ENCODE data around the gene TMEM204.

TMEM204 gene

DNA sequence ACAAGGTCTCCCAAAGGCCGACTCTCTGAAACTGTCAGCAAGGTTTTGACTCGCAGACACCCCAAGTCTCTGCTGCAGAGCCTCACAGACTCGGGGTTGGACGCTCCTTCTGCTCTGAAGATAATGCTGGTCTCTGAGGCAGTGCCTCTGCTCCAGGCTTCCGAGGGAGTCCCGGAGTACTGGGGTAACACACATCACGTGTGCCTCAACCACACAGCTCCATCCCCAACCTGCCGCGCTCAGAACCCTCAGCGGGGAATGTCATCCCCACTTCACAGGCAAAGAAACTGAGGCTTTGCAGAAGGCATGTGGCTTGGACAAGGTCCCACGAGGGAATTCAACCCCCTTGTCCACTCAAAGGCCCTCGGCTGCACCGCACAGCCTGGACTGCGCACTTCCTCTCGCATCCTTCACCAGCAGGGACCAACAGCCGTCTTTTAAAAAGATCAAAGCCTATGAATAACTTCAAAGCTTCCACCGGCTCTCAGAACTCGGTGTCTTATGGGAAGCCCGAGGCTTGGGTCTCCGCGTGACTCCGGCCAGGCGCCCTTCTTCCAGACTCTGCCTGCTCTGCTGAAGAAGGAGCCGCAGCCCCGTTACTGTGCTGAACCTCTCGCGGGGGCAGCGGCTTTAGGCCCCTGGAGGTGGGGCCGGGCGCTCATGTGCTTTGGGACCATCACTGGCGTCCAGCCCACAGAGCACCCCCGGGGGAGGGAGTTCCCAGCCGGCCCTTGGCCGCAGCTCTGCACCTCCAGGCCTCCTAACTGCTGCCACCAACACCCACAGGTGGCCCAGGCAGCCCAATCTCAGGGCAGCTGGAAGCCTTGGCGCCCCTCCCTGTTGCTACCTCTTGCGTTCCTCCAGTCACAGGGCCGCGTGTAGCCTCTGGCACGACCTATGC lies 2.2 kb downstream of the TMEM204 start:
- peak overlapping the region; percentile 78 for H3K27ac Mint-ChIP-seq
- no peaks in the 10 kb centered on the region for H3K27me3 Mint-ChIP-seq (ENCODE audit: low read depth)
- peak overlapping the region; percentile 99 for H3K4me3 Mint-ChIP-seq
- H3K4me1 Mint-ChIP-seq (ENCODE audit: low read depth) = peaks cover 27% of the 10 kb centered on the region
- DNase-seq (ENCODE audit: low spot score) = peak; percentile 27
- H3K36me3 Mint-ChIP-seq (ENCODE audit: low read depth) = peaks cover 42% of the 10 kb centered on the region
- no peaks in the 10 kb centered on the region for H3K9me3 Mint-ChIP-seq

DNA sequence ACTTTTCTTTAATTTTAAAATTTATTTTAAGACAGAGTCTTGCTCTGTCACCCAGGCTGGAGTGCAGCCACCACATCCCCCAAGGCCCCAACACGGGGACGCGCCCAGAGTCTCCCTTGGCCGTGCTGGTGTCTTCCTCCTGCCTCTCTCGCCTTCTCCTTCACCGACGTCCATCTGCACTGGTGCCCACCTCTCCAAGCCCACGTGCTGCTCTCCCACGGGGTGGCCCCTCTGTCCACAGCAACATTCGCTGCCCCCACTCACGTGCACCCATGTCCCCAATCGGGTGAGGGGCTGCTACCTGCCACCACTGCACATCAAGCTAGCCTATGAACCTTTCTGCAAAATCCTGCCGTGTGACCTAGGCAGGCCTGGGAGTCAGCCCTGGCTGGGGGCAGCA lies 3.1 kb downstream of the TMEM204 start:
- Mint-ChIP-seq H3K36me3 (ENCODE audit: low read depth) (peaks cover 45% of the 10 kb centered on the region), H3K4me1 (ENCODE audit: low read depth) (peaks cover 29% of the 10 kb centered on the region), H3K9me3 (no peaks in the 10 kb centered on the region), H3K27me3 (ENCODE audit: low read depth) (no peaks in the 10 kb centered on the region), H3K27ac (peak overlapping the region; percentile 69), H3K4me3 (peak overlapping the region; percentile 99)
- DNase-seq (ENCODE audit: low spot score) = no peak

DNA sequence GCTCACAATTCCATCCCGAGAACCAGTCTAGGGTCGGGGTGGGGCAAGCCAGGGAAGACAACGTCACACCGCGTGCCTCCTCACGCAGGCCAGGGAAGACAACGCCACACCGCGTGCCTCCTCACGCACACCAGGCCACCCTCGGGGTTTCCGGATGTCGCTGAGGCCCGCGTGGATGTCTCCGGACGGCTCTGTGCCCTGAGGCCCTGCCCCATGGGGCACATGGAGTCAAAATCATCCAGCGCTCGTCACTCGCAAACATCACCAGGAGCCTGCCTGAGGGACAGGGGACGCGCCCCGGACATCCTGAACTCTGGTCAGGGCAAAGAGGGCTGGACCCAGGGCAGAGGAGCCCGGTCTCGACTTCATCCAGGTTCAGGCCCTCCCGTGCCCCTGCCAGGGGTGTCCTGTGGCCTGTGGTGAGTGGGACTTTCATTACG lies 3.7 kb downstream of the TMEM204 start:
- DNase-seq (ENCODE audit: low spot score) = no peak
- Mint-ChIP-seq H3K4me3 (peak overlapping the region; percentile 99), H3K27ac (peak overlapping the region; percentile 69), H3K9me3 (no peaks in the 10 kb centered on the region), H3K36me3 (ENCODE audit: low read depth) (peaks cover 47% of the 10 kb centered on the region), H3K4me1 (ENCODE audit: low read depth) (peaks cover 29% of the 10 kb centered on the region), H3K27me3 (ENCODE audit: low read depth) (no peaks in the 10 kb centered on the region)

DNA sequence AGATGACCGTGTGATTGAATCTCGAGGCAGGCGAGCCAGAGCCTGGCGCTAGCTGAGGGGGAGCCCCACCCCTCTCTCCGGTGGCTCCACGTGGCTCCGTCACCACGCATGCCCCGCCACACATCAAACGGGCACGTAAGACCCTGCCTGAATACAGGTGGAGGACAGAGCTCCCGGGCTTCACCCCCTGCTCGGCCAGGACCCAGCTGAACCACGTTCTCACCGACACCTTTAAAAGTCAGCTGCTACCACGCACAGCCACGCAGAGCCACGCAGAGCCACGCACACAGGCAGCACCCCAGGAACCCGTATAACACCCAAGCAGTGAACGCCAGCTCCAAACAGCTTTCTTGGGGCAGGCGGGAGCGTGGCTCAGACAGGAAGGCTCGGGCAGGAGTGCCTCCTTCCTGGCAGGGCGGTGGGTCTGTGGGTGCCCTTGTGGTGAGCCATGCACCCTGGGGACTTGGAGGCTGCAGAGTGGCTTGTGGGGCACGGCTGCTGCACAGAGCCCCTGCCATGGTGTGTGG lies 4.4 kb downstream of the TMEM204 start:
- no peaks in the 10 kb centered on the region for H3K27me3 Mint-ChIP-seq (ENCODE audit: low read depth)
- peak overlapping the region; percentile 50 for H3K27ac Mint-ChIP-seq
- peaks cover 33% of the 10 kb centered on the region for H3K4me1 Mint-ChIP-seq (ENCODE audit: low read depth)
- H3K9me3 Mint-ChIP-seq = no peaks in the 10 kb centered on the region
- H3K36me3 Mint-ChIP-seq (ENCODE audit: low read depth) = peaks cover 47% of the 10 kb centered on the region
- no peak for DNase-seq (ENCODE audit: low spot score)
- peak overlapping the region; percentile 99 for H3K4me3 Mint-ChIP-seq

DNA sequence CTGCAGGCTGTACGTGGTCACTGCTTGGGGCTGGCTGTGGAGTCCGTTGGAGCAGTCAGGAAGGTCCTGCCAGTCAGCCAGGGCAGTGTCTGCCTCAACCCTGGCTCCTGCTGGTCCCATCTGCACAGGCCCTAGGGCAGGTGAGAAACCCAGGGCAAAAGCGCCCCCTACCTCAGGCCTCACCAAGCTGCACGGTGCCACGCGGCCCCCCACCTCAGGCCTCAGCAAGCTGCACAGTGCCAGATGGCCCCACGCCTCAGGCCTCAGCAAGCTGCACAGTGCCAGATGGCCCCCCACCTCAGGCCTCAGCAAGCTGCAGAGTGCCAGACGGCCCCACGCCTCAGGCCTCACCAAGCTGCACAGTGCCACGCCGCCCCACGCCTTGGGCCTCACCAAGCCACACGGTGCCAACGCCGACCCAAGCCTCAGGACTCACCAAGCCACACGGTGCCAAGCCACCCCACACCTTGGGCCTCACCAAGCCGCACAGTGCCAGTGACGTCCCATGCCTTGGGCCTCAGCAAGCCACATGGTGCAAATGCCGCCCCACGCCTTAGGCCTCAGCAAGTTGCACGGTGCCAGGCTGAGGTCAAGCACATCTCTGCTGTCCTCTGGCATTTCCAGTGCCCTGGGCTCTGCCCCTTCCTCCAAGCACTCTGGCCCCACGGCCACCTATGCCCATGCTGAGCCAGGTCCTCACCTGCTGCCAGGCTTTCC lies 5.5 kb downstream of the TMEM204 start:
- no peak for DNase-seq (ENCODE audit: low spot score)
- Mint-ChIP-seq H3K27ac (no peak overlapping the region), H3K4me1 (ENCODE audit: low read depth) (peaks cover 41% of the 10 kb centered on the region), H3K27me3 (ENCODE audit: low read depth) (no peaks in the 10 kb centered on the region), H3K36me3 (ENCODE audit: low read depth) (peaks cover 52% of the 10 kb centered on the region), H3K9me3 (no peaks in the 10 kb centered on the region), H3K4me3 (no peak overlapping the region)

DNA sequence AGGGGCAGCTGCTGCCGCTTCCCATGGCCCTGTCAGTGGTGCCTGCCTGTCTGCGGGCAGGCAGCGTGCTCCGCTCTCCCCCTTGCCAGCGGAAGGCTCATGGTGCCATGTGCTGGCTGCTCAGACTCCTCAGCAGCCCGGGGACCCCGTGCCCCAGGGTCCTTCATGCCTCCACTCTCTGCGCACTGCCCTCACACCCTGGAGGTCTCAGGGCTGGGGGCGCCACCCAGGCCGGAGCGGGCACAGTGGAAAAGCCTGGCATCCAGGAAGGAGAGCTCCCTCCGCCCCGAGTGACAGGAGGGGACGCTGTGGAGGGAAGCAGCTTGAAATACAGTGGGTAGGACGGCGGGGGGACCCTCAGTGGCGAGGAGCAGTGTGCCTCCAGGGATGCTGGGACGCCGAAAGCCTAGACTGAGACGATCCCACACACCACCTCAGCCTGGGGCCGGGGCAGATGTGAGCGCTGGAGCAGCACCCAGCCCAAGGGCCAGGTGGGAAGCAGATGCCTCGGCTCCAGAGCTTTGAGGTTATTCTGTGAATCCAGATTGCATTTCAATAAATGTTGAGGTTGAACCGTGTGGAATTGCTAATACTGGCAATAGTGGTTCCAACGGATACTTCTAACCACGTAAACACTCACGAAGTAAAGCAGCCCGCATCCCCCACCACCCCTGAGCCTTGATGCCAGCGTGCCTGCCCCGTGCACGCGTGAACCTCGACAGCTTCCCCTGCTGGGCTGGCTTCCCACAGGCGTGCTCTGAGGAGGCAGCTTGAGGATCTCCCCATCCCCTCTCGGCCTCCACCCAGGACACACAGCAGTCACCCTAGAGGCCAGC lies 6.5 kb downstream of the TMEM204 start:
- Mint-ChIP-seq H3K27me3 (ENCODE audit: low read depth) (no peaks in the 10 kb centered on the region), H3K27ac (no peak overlapping the region), H3K4me1 (ENCODE audit: low read depth) (peaks cover 41% of the 10 kb centered on the region)

DNA sequence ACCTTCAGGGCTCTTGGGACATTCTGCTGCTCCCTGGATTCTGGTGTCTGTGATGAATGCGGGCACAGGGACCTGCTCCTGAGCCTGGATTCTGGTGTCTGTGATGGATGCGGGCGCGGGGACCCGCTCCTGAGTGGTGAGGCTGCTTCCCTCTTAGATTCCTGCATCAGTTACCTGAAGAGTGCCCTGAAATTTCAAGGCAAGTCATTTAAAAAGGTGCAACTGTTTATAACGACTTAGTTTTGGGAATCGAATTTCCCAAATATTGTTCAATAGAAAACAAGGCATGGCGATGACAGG lies 7.0 kb downstream of the TMEM204 start:
- no peaks in the 10 kb centered on the region for H3K27me3 Mint-ChIP-seq (ENCODE audit: low read depth)
- peaks cover 43% of the 10 kb centered on the region for H3K4me1 Mint-ChIP-seq (ENCODE audit: low read depth)
- no peak overlapping the region for H3K27ac Mint-ChIP-seq
- DNase-seq (ENCODE audit: low spot score) = no peak
- no peaks in the 10 kb centered on the region for H3K9me3 Mint-ChIP-seq
- H3K4me3 Mint-ChIP-seq = no peak overlapping the region
- peaks cover 47% of the 10 kb centered on the region for H3K36me3 Mint-ChIP-seq (ENCODE audit: low read depth)

More for the DNA sequence above, 6.5 kb downstream of the TMEM204 start:
- Mint-ChIP-seq H3K4me3 (no peak overlapping the region), H3K9me3 (no peaks in the 10 kb centered on the region), H3K36me3 (ENCODE audit: low read depth) (peaks cover 48% of the 10 kb centered on the region)
- DNase-seq (ENCODE audit: low spot score) = no peak

DNA sequence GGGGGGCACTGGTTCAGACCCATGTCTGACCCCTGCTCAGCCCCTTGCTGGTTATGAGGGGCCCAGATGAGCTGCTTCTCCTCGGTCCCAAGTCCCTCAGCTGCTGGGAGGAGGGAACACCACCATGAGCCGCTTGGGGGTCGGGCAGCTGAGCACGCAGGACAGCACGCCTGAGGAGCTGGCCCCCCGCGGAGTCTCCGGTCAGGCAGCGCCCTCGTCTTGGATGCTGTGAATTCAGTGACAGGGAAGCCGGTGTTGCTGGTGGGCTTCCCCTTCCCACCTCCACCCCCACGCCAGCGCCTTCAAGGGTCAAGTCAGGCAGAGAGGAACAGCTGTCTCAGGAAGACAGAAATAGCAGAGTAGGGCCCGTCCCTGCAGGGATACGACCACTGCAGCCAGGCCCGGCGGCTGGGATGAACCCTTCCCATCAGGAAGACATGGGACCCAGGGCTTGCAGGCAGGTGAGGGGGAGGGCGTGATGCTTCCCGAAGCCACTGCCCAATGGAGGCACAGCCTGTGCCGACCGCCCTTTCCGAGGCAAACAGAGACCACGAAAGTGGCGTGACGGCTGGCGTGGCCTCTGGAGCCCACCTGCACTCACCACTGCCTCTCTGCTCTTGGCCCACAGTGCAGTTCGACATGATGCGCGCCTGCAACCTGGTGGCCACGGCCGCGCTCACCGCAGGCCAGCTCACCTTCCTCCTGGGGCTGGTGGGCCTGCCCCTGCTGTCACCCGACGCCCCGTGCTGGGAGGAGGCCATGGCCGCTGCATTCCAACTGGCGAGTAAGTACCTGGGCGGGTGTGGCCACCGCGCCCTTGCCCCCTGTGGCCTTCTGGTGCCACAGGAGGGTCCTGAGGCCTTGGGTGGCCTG lies 8.1 kb downstream of the TMEM204 start:
- Mint-ChIP-seq H3K9me3 (no peaks in the 10 kb centered on the region), H3K27me3 (ENCODE audit: low read depth) (no peaks in the 10 kb centered on the region), H3K36me3 (ENCODE audit: low read depth) (peaks cover 48% of the 10 kb centered on the region), H3K27ac (peak overlapping the region; percentile 52), H3K4me3 (no peak overlapping the region), H3K4me1 (ENCODE audit: low read depth) (peaks cover 46% of the 10 kb centered on the region)
- no peak for DNase-seq (ENCODE audit: low spot score)

DNA sequence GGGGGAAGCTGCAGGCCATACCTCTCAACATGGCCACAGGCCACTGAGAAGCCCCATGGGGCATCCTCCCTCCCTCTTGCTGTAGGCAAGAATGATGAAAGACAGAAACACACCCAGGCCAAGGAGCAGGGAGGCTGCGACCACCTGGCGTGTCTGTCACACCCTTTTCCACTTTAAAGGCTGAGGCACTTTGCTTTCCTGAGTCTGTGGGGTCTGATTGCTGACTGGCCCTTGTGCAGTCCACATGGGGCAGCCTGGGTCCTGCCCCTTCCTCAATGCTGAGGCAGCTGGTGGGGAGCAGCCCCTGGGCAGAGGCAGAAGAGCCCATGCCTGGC lies 8.7 kb downstream of the TMEM204 start:
- Mint-ChIP-seq H3K27ac (peak overlapping the region; percentile 52), H3K9me3 (no peaks in the 10 kb centered on the region), H3K4me3 (no peak overlapping the region), H3K27me3 (ENCODE audit: low read depth) (no peaks in the 10 kb centered on the region), H3K4me1 (ENCODE audit: low read depth) (peaks cover 40% of the 10 kb centered on the region), H3K36me3 (ENCODE audit: low read depth) (peaks cover 48% of the 10 kb centered on the region)
- DNase-seq (ENCODE audit: low spot score) = no peak

DNA sequence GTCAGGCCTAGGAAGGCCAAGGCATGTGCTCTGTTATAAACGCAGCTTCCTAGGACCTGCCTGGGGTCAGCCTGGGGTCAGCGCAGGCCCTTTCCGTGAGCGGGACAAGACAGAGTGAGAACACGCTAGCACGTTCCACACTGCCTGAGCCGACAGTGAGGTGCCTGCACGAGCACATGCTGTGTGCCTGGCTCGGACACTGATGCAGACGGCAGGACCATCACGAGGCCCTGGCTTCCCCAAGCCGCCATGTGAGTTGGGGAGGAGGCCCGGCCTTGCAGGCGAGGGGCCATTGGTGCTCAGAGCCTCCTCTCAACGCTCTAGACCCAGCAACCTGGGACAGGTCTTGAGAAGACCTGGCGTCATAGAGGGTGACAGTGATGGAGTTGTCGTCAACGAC lies 9.1 kb downstream of the TMEM204 start:
- H3K9me3 Mint-ChIP-seq = no peaks in the 10 kb centered on the region
- no peak for DNase-seq (ENCODE audit: low spot score)
- no peaks in the 10 kb centered on the region for H3K27me3 Mint-ChIP-seq (ENCODE audit: low read depth)
- peak overlapping the region; percentile 29 for H3K4me3 Mint-ChIP-seq
- H3K27ac Mint-ChIP-seq = peak overlapping the region; percentile 93
- H3K4me1 Mint-ChIP-seq (ENCODE audit: low read depth) = peaks cover 37% of the 10 kb centered on the region
- peaks cover 44% of the 10 kb centered on the region for H3K36me3 Mint-ChIP-seq (ENCODE audit: low read depth)

DNA sequence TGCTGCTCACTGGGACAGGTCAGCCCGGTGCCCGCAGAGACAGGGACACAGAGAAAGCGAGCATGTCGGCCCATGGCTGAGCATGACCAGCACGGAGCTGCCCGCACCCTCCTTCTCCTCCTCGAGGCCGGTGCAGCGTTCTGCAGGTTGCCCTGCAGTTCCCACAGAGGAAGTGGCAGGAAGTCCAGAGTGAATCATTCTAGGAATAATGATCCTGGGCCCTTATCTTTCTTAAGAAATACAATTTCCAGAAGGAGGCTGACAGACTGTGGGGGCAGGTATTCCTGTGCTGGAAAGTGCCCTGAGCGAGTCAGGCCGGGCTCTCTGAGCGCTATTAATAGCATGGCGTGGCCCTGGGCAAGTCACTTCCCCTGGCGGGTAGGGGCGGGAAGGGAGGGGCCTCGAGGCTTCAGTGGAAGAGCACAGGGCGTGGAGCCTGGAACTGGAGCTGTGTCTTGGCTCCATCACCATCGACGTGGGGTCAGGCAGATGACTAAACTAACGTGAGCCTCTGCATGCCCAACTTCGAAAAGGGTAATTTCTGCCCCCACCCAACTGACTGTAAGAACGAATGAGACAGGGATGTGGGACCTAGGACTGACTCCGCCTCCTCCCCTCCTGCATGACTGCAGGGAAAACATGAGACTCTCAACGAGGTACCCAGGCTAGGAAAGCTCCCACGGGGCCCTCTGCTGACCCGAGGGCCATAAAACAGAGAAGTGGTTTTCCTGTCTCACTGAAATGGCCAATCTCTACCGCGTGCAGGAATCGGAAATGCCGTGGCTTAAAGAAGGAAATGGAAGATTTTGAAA lies 9.8 kb downstream of the TMEM204 start:
- Mint-ChIP-seq H3K9me3 (no peaks in the 10 kb centered on the region), H3K27me3 (ENCODE audit: low read depth) (no peaks in the 10 kb centered on the region), H3K36me3 (ENCODE audit: low read depth) (peaks cover 42% of the 10 kb centered on the region), H3K27ac (peak overlapping the region; percentile 93), H3K4me1 (ENCODE audit: low read depth) (peaks cover 33% of the 10 kb centered on the region), H3K4me3 (peak overlapping the region; percentile 84)
- DNase-seq (ENCODE audit: low spot score) = peak; percentile 76
